ENCODE measurements around the gene MAEA. TPM values are rescaled to one million over a fixed set of nuclear protein-coding genes. Genes with fewer than 3 reads are reported as not detected.

The MAEA gene
- total and polyA plus RNA-seq, 8 donors, result 43.8 to 70.4 (median 56.1) TPM

GRCh38 chr4:1347410-1347864 lies 57.7 kb downstream of the MAEA start:
- H3K36me3 ChIP-seq, result peaks cover 0 to 17% of the 10 kb centered on the region in 2 donors
- no peaks in the 10 kb centered on the region for H3K9me3 ChIP-seq
- intact Hi-C loops (cut with DNase I), result loop anchor here in 1 of 2 donors (10.0 kb wide), 1 partner anchor 93 kb away; no protein-coding TSS in a partner anchor
- no peaks in the 10 kb centered on the region for H3K27me3 ChIP-seq
- ATAC-seq (peak; percentile 30), DNase-seq (peak; percentile 71 to 92 (median 78))
- TF ChIP-seq CTCF (IDR thresholded peaks at IDR 0.05), result peak in 1 of 2 donors; percentile 12
- H3K4me3 ChIP-seq, result peak overlapping the region; percentile 65 to 92
- H3K4me1 ChIP-seq, result peaks cover 11 to 44% of the 10 kb centered on the region in 2 donors
- peak overlapping the region; percentile 99 to 100 for H3K27ac ChIP-seq

GRCh38 chr4:1348014-1348513 lies 58.4 kb downstream of the MAEA start:
- Histone ChIP-seq H3K27ac (peak overlapping the region; percentile 99 to 100), H3K27me3 (no peaks in the 10 kb centered on the region), H3K36me3 (peaks cover 0 to 24% of the 10 kb centered on the region in 2 donors), H3K4me3 (peak overlapping the region; percentile 65 to 92), H3K9me3 (no peaks in the 10 kb centered on the region), H3K4me1 (peaks cover 11 to 44% of the 10 kb centered on the region in 2 donors)
- TF ChIP-seq CTCF (IDR thresholded peaks at IDR 0.05), result no peak
- intact Hi-C loops (cut with DNase I), result loop anchor here in 1 of 2 donors (10.0 kb wide), 1 partner anchor 93 kb away; no protein-coding TSS in a partner anchor
- DNase-seq (peak in 1 of 4 donors; percentile 58), ATAC-seq (no peak)

DNA sequence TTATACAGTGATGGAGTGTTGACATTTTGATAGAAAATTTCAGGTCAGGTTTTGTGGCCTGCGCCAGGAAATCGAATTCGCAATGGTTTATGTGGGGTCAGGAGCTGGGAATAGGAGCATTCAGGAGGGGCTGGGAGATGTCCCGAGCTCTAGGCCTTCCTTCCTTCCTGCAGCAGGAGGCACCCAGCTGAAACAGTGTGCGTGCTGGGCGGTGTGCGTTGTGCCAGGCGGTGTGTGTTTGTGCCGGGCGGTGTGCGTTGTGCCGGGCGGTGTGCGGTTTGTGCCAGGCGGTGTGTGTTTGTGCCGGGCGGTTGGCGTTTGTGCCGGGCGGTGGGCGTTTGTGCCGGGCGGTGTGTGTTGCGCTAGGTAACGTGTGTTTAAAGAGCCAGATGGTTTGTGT lies 59.1 kb downstream of the MAEA start:
- intact Hi-C loops (cut with DNase I), result loop anchor here in 1 of 2 donors (10.0 kb wide), 1 partner anchor 94 kb away; no protein-coding TSS in a partner anchor
- Histone ChIP-seq H3K4me3 (peak overlapping the region in 1 of 2 donors; percentile 92), H3K4me1 (peaks cover 11 to 44% of the 10 kb centered on the region in 2 donors), H3K9me3 (no peaks in the 10 kb centered on the region), H3K36me3 (peaks cover 0 to 30% of the 10 kb centered on the region in 2 donors), H3K27me3 (no peaks in the 10 kb centered on the region), H3K27ac (peak overlapping the region in 1 of 2 donors; percentile 100)
- ATAC-seq (no peak), DNase-seq (peak in 1 of 4 donors; percentile 71)
- TF ChIP-seq CTCF (IDR thresholded peaks at IDR 0.05), result no peak

GRCh38 chr4:1349359-1350168 lies 59.9 kb downstream of the MAEA start:
- peak overlapping the region in 1 of 2 donors; percentile 100 for H3K27ac ChIP-seq
- no peaks in the 10 kb centered on the region for H3K9me3 ChIP-seq
- intact Hi-C loops (cut with DNase I), result loop anchor here in 1 of 2 donors (10.0 kb wide), 1 partner anchor 95 kb away; no protein-coding TSS in a partner anchor
- ATAC-seq (no peak), DNase-seq (peak in 1 of 4 donors; percentile 75)
- H3K27me3 ChIP-seq, result no peaks in the 10 kb centered on the region
- H3K4me3 ChIP-seq, result no peak overlapping the region
- no peak for TF ChIP-seq CTCF (IDR thresholded peaks at IDR 0.05)
- peaks cover 11 to 44% of the 10 kb centered on the region in 2 donors for H3K4me1 ChIP-seq
- H3K36me3 ChIP-seq, result peaks cover 0 to 39% of the 10 kb centered on the region in 2 donors

DNA sequence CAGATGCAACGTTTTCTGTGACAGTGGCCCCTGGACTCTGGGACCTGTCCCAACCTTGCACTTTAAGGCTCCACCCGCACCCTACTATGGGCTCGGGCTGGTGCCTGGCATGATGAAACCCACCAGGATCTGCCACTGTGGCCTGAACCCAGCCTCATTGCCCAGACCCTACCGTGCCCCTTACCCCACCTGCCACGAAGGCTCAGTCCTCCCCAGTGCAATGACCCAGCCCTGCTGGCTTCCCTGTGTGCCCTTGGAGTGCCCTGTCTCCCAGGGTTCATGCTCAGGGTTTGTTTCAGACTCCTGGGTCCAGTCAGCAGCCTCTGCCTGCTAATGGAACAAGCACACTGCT lies 60.5 kb downstream of the MAEA start:
- peaks cover 0 to 44% of the 10 kb centered on the region in 2 donors for H3K36me3 ChIP-seq
- peaks cover 11 to 40% of the 10 kb centered on the region in 2 donors for H3K4me1 ChIP-seq
- no peaks in the 10 kb centered on the region for H3K27me3 ChIP-seq
- DNase-seq (peak in 1 of 4 donors; percentile 40), ATAC-seq (no peak)
- TF ChIP-seq CTCF (IDR thresholded peaks at IDR 0.05), result no peak
- H3K4me3 ChIP-seq, result no peak overlapping the region
- no peaks in the 10 kb centered on the region for H3K9me3 ChIP-seq
- intact Hi-C loops (cut with DNase I), result no loop called here
- no peak overlapping the region for H3K27ac ChIP-seq
